K562 (cell line): ENCODE measurements around the gene ERI2. TPM values are rescaled to one million over a fixed set of nuclear protein-coding genes. Genes with fewer than 3 reads are reported as not detected.

Experiments
- BRD9 ChIP-seq: fragments of 450-650 bp; IDR thresholded peaks from 2 replicates; pipeline ENCODE4 v1.6.1; 2018; ENCODE audit warnings: low read depth; ENCODE audit not compliant: partially characterized antibody
- EHMT2 ChIP-seq: fragments of 450-650 bp; IDR thresholded peaks from 2 replicates; pipeline ENCODE4 v1.6.1; 2018; ENCODE audit warnings: antibody characterized with exemption
- EP400 ChIP-seq: fragments of 450-650 bp; IDR thresholded peaks from 2 replicates; pipeline ENCODE4 v1.6.1; 2017; ENCODE audit warnings: antibody characterized with exemption, mild to moderate bottlenecking, moderate library complexity
- ESRRA ChIP-seq: fragments of 450-650 bp; IDR thresholded peaks from 2 replicates; pipeline ENCODE4 v1.6.1; 2014; ENCODE audit warnings: low read depth, mild to moderate bottlenecking, moderate library complexity, borderline replicate concordance
- ETV5 ChIP-seq: sonication (generic); formaldehyde crosslinking; IDR thresholded peaks from 2 replicates; pipeline ENCODE4 v1.4.0; 2020; ENCODE audit warnings: low read depth, mild to moderate bottlenecking, missing genetic modification reagents
- GABPA ChIP-seq: fragments of 200-800 bp; sonication (Bioruptor generic); conservative IDR thresholded peaks from 2 replicates; pipeline ENCODE4 v1.6.1; 2016; ENCODE audit warnings: low read depth, missing genetic modification characterization, missing compliant biosample characterization
- TGIF2 ChIP-seq: sonication (generic); formaldehyde crosslinking; IDR thresholded peaks from 2 replicates; pipeline ENCODE4 v1.8.1; 2022; ENCODE audit warnings: mild to moderate bottlenecking, missing genetic modification reagents, moderate library complexity
- ZBTB1 ChIP-seq: sonication (generic); formaldehyde crosslinking; IDR thresholded peaks from 2 replicates; pipeline ENCODE4 v1.8.1; 2023; ENCODE audit warnings: missing genetic modification reagents, low read depth, mild to moderate bottlenecking, borderline replicate concordance
- ZNF143 ChIP-seq: sonication (generic); formaldehyde crosslinking; IDR thresholded peaks from 2 replicates; pipeline ENCODE4 v1.9.0; 2022; ENCODE audit warnings: mild to moderate bottlenecking, missing genetic modification reagents
- ZNF699 ChIP-seq: fragments of 250-450 bp; sonication (Bioruptor Pico); IDR thresholded peaks from 2 replicates; pipeline ENCODE4 v1.8.0; 2021; ENCODE audit warnings: mild to moderate bottlenecking, moderate library complexity; ENCODE audit not compliant: insufficient replicate concordance
- ZNF76 ChIP-seq: fragments of 250-450 bp; sonication (Bioruptor Pico); IDR thresholded peaks from 2 replicates; pipeline ENCODE4 v1.4.0; 2020; ENCODE audit warnings: mild to moderate bottlenecking, moderate library complexity, borderline replicate concordance
- ZZZ3 ChIP-seq: fragments of 450-650 bp; IDR thresholded peaks from 2 replicates; pipeline ENCODE4 v1.6.1; 2016; ENCODE audit warnings: antibody characterized with exemption, mild to moderate bottlenecking, moderate library complexity
- polyA plus RNA-seq, 8 experiments: library from polyadenylated mRNA; depleted of rRNA in 4 of 8; stranded (reverse) in 5 of 8; unstranded in 3 of 8; fragments of >200 nt; fragmentation: Nextera tagmentation in 2 of 8; fragmentation: Illumina TruSeq in 1 of 8; extraction: Ambion mirVana in 2 of 8; extraction: Trizol in 1 of 8; gene quantifications; 2 replicates each; pipeline versions ENCODE4 v1.2.1 to v1.2.3, GENCODE V29; 2011 to 2014; ENCODE audit warnings: inconsistent platforms in 1 of 8, missing spikeins in 1 of 8
- total RNA-seq, 7 experiments: library from RNA; depleted of rRNA in 6 of 7; stranded (reverse); fragments of >200 nt in 6 of 7; fragmentation: Illumina TruSeq in 2 of 7; extraction: Trizol in 2 of 7; gene quantifications; 2 replicates each; pipeline versions ENCODE4 v1.2.1 to v1.2.3, GENCODE V29; 2011 to 2021; ENCODE audit warnings: low replicate concordance in 1 of 7
- TF ChIP-seq, protein P1 (sequence below), 3 experiments: fragments of 200-800 bp in 1 of 3; fragments of 250-450 bp in 1 of 3; fragments of 450-650 bp in 1 of 3; sonication (Bioruptor Pico) in 1 of 3; sonication (Bioruptor generic) in 1 of 3; formaldehyde crosslinking in 1 of 3; IDR thresholded peaks; 2 replicates each; pipeline versions ENCODE4 v1.6.1 to v1.8.0; 2016 to 2022; ENCODE audit warnings: mild to moderate bottlenecking in 2 of 3, missing genetic modification characterization in 2 of 3, missing compliant biosample characterization in 1 of 3, moderate library complexity in 1 of 3
- TF ChIP-seq, protein P2 (sequence below): fragments of 450-650 bp; formaldehyde crosslinking; IDR thresholded peaks from 2 replicates; pipeline ENCODE4 v1.4.0; 2022; ENCODE audit warnings: missing genetic modification characterization
- TF ChIP-seq, protein P3 (sequence below): fragments of 250-450 bp; sonication (Bioruptor Pico); IDR thresholded peaks from 2 replicates; pipeline ENCODE4 v1.8.0; 2022; ENCODE audit warnings: moderate library complexity, mild to moderate bottlenecking, inconsistent platforms
- TF ChIP-seq, protein P4 (sequence below): fragments of 450-650 bp; IDR thresholded peaks from 2 replicates; pipeline ENCODE4 v1.7.1; 2018; ENCODE audit warnings: mild to moderate bottlenecking, low read depth; ENCODE audit not compliant: partially characterized antibody
- TF ChIP-seq, protein P5 (sequence below), 2 experiments: IDR thresholded peaks; 2 replicates each; pipeline ENCODE4 v1.6.1; 2011; ENCODE audit warnings: borderline replicate concordance in 1 of 2, control low read depth in 1 of 2, low read depth in 1 of 2, low read length in 1 of 2, mild to moderate bottlenecking in 1 of 2, mixed read lengths in 1 of 2, moderate library complexity in 1 of 2; ENCODE audit not compliant: insufficient read depth in 1 of 2, insufficient read length in 1 of 2, poor library complexity in 1 of 2, severe bottlenecking in 1 of 2; ENCODE audit errors: extremely low read depth in 1 of 2

The ERI2 gene
- total and polyA plus RNA-seq, 9 of the 15 experiments (the other 6 are each of a cell fraction or from before 2014, with no cell fraction given): 23.3 to 57.0 (median 48.1) TPM

DNA sequence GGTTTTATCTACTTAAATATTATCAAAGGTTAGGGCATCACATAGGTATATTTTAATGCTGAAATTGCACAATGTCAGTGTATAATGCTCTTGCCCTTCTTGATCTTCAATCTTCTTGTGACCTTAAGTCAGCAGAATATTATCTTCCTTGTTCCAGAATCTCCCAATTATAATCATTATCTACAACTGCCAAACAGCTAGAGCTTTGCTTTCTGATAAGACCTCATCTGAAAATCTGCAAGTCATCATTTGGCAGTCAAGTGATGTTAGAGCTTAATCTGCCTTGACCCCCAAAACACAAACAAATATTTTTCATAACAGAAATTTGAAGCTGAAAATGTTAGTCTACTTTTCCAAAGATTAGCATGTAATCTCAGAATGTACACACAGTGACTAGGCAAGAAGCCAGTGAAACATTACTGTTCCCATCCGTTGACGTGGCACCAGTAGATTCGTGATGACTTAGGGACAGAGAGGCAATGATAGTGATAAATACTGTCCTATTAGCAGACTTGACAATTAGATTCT lies 19.8 kb upstream of the ERI2 start (continued):
- no peak for TF ChIP-seq ZBTB1 (CRISPR knock-in tag)
- no peak for TF ChIP-seq BRD9
- TF ChIP-seq, protein P1, sequence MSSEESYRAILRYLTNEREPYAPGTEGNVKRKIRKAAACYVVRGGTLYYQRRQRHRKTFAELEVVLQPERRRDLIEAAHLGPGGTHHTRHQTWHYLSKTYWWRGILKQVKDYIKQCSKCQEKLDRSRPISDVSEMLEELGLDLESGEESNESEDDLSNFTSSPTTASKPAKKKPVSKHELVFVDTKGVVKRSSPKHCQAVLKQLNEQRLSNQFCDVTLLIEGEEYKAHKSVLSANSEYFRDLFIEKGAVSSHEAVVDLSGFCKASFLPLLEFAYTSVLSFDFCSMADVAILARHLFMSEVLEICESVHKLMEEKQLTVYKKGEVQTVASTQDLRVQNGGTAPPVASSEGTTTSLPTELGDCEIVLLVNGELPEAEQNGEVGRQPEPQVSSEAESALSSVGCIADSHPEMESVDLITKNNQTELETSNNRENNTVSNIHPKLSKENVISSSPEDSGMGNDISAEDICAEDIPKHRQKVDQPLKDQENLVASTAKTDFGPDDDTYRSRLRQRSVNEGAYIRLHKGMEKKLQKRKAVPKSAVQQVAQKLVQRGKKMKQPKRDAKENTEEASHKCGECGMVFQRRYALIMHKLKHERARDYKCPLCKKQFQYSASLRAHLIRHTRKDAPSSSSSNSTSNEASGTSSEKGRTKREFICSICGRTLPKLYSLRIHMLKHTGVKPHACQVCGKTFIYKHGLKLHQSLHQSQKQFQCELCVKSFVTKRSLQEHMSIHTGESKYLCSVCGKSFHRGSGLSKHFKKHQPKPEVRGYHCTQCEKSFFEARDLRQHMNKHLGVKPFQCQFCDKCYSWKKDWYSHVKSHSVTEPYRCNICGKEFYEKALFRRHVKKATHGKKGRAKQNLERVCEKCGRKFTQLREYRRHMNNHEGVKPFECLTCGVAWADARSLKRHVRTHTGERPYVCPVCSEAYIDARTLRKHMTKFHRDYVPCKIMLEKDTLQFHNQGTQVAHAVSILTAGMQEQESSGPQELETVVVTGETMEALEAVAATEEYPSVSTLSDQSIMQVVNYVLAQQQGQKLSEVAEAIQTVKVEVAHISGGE (CRISPR knock-in tag; IDR thresholded peaks at IDR 0.05): peak in 1 of 3 experiments; percentile 74; a peak in 2 of 6 replicates
- TF ChIP-seq, protein P2, sequence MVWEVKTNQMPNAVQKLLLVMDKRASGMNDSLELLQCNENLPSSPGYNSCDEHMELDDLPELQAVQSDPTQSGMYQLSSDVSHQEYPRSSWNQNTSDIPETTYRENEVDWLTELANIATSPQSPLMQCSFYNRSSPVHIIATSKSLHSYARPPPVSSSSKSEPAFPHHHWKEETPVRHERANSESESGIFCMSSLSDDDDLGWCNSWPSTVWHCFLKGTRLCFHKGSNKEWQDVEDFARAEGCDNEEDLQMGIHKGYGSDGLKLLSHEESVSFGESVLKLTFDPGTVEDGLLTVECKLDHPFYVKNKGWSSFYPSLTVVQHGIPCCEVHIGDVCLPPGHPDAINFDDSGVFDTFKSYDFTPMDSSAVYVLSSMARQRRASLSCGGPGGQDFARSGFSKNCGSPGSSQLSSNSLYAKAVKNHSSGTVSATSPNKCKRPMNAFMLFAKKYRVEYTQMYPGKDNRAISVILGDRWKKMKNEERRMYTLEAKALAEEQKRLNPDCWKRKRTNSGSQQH: peak; percentile 76; the same call in 1 of the 2 replicates
- no peak for TF ChIP-seq ZZZ3
- no peak for TF ChIP-seq EHMT2
- no peak; the same call in 1 of the 2 replicates for TF ChIP-seq GABPA (tag)
- peak; percentile 57; the same call in 1 of the 2 replicates for TF ChIP-seq ESRRA
- TF ChIP-seq, protein P3, sequence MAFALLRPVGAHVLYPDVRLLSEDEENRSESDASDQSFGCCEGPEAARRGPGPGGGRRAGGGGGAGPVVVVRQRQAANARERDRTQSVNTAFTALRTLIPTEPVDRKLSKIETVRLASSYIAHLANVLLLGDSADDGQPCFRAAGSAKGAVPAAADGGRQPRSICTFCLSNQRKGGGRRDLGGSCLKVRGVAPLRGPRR: no peak
- TF ChIP-seq, protein P4, sequence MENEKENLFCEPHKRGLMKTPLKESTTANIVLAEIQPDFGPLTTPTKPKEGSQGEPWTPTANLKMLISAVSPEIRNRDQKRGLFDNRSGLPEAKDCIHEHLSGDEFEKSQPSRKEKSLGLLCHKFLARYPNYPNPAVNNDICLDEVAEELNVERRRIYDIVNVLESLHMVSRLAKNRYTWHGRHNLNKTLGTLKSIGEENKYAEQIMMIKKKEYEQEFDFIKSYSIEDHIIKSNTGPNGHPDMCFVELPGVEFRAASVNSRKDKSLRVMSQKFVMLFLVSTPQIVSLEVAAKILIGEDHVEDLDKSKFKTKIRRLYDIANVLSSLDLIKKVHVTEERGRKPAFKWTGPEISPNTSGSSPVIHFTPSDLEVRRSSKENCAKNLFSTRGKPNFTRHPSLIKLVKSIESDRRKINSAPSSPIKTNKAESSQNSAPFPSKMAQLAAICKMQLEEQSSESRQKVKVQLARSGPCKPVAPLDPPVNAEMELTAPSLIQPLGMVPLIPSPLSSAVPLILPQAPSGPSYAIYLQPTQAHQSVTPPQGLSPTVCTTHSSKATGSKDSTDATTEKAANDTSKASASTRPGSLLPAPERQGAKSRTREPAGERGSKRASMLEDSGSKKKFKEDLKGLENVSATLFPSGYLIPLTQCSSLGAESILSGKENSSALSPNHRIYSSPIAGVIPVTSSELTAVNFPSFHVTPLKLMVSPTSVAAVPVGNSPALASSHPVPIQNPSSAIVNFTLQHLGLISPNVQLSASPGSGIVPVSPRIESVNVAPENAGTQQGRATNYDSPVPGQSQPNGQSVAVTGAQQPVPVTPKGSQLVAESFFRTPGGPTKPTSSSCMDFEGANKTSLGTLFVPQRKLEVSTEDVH: no peak
- no peak for TF ChIP-seq ZNF699 (CRISPR knock-in tag)
- TF ChIP-seq, protein P5, sequence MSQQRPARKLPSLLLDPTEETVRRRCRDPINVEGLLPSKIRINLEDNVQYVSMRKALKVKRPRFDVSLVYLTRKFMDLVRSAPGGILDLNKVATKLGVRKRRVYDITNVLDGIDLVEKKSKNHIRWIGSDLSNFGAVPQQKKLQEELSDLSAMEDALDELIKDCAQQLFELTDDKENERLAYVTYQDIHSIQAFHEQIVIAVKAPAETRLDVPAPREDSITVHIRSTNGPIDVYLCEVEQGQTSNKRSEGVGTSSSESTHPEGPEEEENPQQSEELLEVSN (IDR thresholded peaks at IDR 0.05; ENCODE audit: borderline replicate concordance in 1 of 2, extremely low read depth in 1 of 2, insufficient read depth in 1 of 2, insufficient read length in 1 of 2, low read depth in 1 of 2, low read length in 1 of 2, poor library complexity in 1 of 2, severe bottlenecking in 1 of 2): no peak
- no peak for TF ChIP-seq ETV5 (CRISPR knock-in tag)
- no peak for TF ChIP-seq ZNF143 (CRISPR knock-in tag)
- TF ChIP-seq TGIF2 (CRISPR knock-in tag): no peak
- peak; percentile 71; the same call in 1 of the 2 replicates for TF ChIP-seq ZNF76
- TF ChIP-seq EP400: peak; percentile 72; the same call in 1 of the 2 replicates
